ENCODE results near the gene CDK3. TPM values are rescaled to one million over a fixed set of nuclear protein-coding genes. Genes with fewer than 3 reads are reported as not detected.
A peak's percentile ranks its signal among the peaks of the same experiment; 100 is the strongest.

The CDK3 gene
- total and polyA plus RNA-seq, 4 donors = 1.5 to 6.3 (median 2.6) TPM

DNA sequence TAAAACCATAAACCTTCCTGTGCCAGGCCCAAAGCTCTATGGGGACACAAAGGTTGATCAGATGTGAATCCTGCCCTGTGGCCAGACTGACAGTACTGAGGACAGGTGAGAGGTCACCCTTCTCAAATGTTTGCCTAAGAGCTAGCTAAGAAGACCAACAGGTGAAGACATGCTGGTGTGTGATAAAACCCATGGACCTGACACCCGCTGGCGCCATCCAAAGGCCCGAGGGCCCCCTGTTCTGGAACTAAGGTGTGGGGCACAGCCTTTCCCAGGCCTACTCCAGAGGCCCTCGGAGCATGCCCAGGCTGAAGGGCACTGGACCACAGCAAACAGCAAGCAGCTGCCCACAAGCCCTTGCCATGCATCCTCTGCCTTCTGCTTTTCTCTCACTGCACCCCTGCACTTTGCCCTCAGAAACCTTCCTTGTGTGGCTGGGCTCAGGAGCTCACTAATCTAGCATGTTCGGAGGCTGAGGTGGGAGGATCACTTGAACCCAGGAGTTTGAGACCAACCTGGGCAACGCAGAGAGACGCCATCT lies 5.2 kb upstream of the CDK3 start:
- Histone ChIP-seq H3K36me3 (ENCODE audit: control insufficient read depth in 4 of 4, insufficient read depth in 3 of 4, low read depth in 1 of 4, low read length in 3 of 4) (peaks cover 0 to 5% (median 3%) of the 10 kb centered on the region in 4 donors), H3K9me3 (ENCODE audit: control insufficient read depth in 4 of 4, low read length in 3 of 4) (no peaks in the 10 kb centered on the region), H3K27ac (ENCODE audit: low read depth in 1 of 2, low read length in 2 of 2) (peak overlapping the region; percentile 88 to 93), H3K4me3 (ENCODE audit: low read depth in 1 of 3, low read length in 3 of 3) (no peak overlapping the region), H3K9ac (ENCODE audit: low read depth in 1 of 2, low read length in 2 of 2) (peak overlapping the region in 1 of 2 donors; percentile 18), H3K27me3 (ENCODE audit: control insufficient read depth in 4 of 4, insufficient read depth in 4 of 4, low read length in 3 of 4) (no peaks in the 10 kb centered on the region), H3K4me1 (ENCODE audit: control insufficient read depth in 4 of 4, insufficient read depth in 4 of 4, low read length in 3 of 4) (peaks cover 17 to 56% (median 44%) of the 10 kb centered on the region in 4 donors)
- WGBS = 72% methylated on average over 7 of the region's 7 CpGs
- peak; percentile 34 to 77 for TF ChIP-seq HNF4A (conservative IDR thresholded peaks at IDR 0.05)
- TF ChIP-seq JUND (IDR thresholded peaks at IDR 0.05) = peak in 1 of 2 donors; percentile 35
- peak; percentile 23 for TF ChIP-seq SP1 (IDR thresholded peaks at IDR 0.05)
- no peak for TF ChIP-seq NR2F2 (IDR thresholded peaks at IDR 0.05)
- peak; percentile 65 to 84 for TF ChIP-seq RXRA (IDR thresholded peaks at IDR 0.05)
- DNase-seq (ENCODE audit: low spot score) = no peak

DNA sequence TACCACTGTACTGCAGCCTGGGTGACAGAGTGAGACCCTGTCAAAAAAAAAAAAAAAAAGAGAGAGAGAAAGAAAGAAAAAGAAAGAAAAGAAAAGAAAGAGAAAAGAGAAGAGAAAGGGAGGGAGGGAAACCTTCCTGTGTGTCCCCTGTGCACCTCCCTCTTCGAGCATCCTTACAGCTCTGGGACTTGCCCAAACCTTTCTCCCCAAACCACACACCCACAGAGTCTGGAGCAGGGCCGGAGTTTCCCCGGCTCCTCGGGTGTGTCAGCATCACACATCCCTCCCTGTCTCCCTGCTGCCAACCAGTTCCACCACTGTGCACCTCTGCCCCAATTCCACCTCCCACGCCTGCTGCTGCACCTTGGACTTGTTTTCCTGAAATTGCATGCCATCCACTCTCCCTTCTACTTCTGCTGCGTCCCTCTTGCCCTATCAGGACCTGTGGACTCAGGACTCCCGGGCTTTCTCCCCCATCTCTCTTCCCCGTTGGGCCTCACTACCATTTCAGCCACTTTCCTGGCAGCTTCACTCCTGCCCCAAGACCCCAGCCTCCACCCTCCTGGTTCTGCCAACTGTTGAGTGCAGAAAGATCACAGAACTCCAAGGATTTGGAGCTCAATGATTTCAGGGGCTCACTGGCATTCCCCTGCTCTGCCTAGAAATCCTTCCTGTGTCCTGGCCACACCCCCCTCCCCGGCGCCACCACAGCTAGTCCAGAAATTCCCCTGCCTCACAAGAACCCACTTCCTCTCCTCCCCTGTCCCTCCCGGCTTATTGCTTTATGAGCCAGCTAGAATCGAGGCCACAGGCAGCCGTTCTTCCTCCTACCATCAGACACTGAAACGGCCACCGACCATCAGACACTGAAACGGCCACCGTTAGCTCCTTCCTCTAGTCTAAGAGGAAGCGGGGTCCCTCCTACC lies 3.7 kb upstream of the CDK3 start:
- peak overlapping the region in 1 of 2 donors; percentile 45 for H3K9ac ChIP-seq (ENCODE audit: low read depth in 1 of 2, low read length in 2 of 2)
- H3K9me3 ChIP-seq (ENCODE audit: control insufficient read depth in 4 of 4, low read length in 3 of 4) = no peaks in the 10 kb centered on the region

More for the DNA sequence above, 3.7 kb upstream of the CDK3 start:
- DNase-seq (ENCODE audit: low spot score) = no peak
- Histone ChIP-seq H3K4me3 (ENCODE audit: low read depth in 1 of 3, low read length in 3 of 3) (no peak overlapping the region), H3K27ac (ENCODE audit: low read depth in 1 of 2, low read length in 2 of 2) (peak overlapping the region; percentile 88 to 93), H3K27me3 (ENCODE audit: control insufficient read depth in 4 of 4, insufficient read depth in 4 of 4, low read length in 3 of 4) (no peaks in the 10 kb centered on the region), H3K36me3 (ENCODE audit: control insufficient read depth in 4 of 4, insufficient read depth in 3 of 4, low read depth in 1 of 4, low read length in 3 of 4) (no peaks in the 10 kb centered on the region), H3K4me1 (ENCODE audit: control insufficient read depth in 4 of 4, insufficient read depth in 4 of 4, low read length in 3 of 4) (peaks cover 24 to 70% (median 53%) of the 10 kb centered on the region in 4 donors)
- WGBS = 20% methylated on average over 18 of the region's 18 CpGs
- TF ChIP-seq RXRA (IDR thresholded peaks at IDR 0.05) = peak; percentile 90 to 97
- TF ChIP-seq GABPA (IDR thresholded peaks at IDR 0.05 in 1 of 2, conservative IDR thresholded peaks at IDR 0.05 in 1 of 2) = peak in 1 of 2 donors; percentile 38
- peak; percentile 56 for TF ChIP-seq FOXA1 (IDR thresholded peaks at IDR 0.05)
- peak; percentile 81 for TF ChIP-seq HNF4G (IDR thresholded peaks at IDR 0.05)
- TF ChIP-seq, protein P1, sequence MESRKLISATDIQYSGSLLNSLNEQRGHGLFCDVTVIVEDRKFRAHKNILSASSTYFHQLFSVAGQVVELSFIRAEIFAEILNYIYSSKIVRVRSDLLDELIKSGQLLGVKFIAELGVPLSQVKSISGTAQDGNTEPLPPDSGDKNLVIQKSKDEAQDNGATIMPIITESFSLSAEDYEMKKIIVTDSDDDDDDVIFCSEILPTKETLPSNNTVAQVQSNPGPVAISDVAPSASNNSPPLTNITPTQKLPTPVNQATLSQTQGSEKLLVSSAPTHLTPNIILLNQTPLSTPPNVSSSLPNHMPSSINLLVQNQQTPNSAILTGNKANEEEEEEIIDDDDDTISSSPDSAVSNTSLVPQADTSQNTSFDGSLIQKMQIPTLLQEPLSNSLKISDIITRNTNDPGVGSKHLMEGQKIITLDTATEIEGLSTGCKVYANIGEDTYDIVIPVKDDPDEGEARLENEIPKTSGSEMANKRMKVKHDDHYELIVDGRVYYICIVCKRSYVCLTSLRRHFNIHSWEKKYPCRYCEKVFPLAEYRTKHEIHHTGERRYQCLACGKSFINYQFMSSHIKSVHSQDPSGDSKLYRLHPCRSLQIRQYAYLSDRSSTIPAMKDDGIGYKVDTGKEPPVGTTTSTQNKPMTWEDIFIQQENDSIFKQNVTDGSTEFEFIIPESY (IDR thresholded peaks at IDR 0.05) = no peak
- TF ChIP-seq, protein P2, sequence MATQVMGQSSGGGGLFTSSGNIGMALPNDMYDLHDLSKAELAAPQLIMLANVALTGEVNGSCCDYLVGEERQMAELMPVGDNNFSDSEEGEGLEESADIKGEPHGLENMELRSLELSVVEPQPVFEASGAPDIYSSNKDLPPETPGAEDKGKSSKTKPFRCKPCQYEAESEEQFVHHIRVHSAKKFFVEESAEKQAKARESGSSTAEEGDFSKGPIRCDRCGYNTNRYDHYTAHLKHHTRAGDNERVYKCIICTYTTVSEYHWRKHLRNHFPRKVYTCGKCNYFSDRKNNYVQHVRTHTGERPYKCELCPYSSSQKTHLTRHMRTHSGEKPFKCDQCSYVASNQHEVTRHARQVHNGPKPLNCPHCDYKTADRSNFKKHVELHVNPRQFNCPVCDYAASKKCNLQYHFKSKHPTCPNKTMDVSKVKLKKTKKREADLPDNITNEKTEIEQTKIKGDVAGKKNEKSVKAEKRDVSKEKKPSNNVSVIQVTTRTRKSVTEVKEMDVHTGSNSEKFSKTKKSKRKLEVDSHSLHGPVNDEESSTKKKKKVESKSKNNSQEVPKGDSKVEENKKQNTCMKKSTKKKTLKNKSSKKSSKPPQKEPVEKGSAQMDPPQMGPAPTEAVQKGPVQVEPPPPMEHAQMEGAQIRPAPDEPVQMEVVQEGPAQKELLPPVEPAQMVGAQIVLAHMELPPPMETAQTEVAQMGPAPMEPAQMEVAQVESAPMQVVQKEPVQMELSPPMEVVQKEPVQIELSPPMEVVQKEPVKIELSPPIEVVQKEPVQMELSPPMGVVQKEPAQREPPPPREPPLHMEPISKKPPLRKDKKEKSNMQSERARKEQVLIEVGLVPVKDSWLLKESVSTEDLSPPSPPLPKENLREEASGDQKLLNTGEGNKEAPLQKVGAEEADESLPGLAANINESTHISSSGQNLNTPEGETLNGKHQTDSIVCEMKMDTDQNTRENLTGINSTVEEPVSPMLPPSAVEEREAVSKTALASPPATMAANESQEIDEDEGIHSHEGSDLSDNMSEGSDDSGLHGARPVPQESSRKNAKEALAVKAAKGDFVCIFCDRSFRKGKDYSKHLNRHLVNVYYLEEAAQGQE (IDR thresholded peaks at IDR 0.05) = peak; percentile 95
- no peak for TF ChIP-seq TAF1 (conservative IDR thresholded peaks at IDR 0.05)
- peak; percentile 45 for TF ChIP-seq FOXA2 (IDR thresholded peaks at IDR 0.05)
- TF ChIP-seq, protein P3, sequence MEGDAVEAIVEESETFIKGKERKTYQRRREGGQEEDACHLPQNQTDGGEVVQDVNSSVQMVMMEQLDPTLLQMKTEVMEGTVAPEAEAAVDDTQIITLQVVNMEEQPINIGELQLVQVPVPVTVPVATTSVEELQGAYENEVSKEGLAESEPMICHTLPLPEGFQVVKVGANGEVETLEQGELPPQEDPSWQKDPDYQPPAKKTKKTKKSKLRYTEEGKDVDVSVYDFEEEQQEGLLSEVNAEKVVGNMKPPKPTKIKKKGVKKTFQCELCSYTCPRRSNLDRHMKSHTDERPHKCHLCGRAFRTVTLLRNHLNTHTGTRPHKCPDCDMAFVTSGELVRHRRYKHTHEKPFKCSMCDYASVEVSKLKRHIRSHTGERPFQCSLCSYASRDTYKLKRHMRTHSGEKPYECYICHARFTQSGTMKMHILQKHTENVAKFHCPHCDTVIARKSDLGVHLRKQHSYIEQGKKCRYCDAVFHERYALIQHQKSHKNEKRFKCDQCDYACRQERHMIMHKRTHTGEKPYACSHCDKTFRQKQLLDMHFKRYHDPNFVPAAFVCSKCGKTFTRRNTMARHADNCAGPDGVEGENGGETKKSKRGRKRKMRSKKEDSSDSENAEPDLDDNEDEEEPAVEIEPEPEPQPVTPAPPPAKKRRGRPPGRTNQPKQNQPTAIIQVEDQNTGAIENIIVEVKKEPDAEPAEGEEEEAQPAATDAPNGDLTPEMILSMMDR (IDR thresholded peaks at IDR 0.05; ENCODE audit: low read depth, low read length, missing input control) = no peak
- TF ChIP-seq YY1 (IDR thresholded peaks at IDR 0.05) = peak; percentile 65
- TF ChIP-seq, protein P4, sequence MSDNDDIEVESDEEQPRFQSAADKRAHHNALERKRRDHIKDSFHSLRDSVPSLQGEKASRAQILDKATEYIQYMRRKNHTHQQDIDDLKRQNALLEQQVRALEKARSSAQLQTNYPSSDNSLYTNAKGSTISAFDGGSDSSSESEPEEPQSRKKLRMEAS (IDR thresholded peaks at IDR 0.05) = peak; percentile 78
- peak in 1 of 2 donors; percentile 87 for TF ChIP-seq JUND (IDR thresholded peaks at IDR 0.05)
- TF ChIP-seq SP1 (IDR thresholded peaks at IDR 0.05) = peak; percentile 97
- TF ChIP-seq, protein P5, sequence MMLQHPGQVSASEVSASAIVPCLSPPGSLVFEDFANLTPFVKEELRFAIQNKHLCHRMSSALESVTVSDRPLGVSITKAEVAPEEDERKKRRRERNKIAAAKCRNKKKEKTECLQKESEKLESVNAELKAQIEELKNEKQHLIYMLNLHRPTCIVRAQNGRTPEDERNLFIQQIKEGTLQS (IDR thresholded peaks at IDR 0.05) = no peak
- peak; percentile 90 to 97 for TF ChIP-seq HNF4A (conservative IDR thresholded peaks at IDR 0.05)
- TF ChIP-seq EGR1 (IDR thresholded peaks at IDR 0.05; ENCODE audit: low read depth in 2 of 2) = peak; percentile 94 to 97
- peak in 1 of 2 donors; percentile 31 for TF ChIP-seq RAD21 (IDR thresholded peaks at IDR 0.05)
